ENCODE data around the gene FURIN. TPM values are rescaled to one million over a fixed set of nuclear protein-coding genes. Genes with fewer than 3 reads are reported as not detected.
"Not testable (repeated sequence)": the region's sequence is repeated elsewhere in the genome, so short reads cannot be mapped to it uniquely, and the experiment has no call there.

FURIN gene
- total and polyA plus RNA-seq, 4 donors: 57.1 to 159 (median 92.1) TPM

DNA sequence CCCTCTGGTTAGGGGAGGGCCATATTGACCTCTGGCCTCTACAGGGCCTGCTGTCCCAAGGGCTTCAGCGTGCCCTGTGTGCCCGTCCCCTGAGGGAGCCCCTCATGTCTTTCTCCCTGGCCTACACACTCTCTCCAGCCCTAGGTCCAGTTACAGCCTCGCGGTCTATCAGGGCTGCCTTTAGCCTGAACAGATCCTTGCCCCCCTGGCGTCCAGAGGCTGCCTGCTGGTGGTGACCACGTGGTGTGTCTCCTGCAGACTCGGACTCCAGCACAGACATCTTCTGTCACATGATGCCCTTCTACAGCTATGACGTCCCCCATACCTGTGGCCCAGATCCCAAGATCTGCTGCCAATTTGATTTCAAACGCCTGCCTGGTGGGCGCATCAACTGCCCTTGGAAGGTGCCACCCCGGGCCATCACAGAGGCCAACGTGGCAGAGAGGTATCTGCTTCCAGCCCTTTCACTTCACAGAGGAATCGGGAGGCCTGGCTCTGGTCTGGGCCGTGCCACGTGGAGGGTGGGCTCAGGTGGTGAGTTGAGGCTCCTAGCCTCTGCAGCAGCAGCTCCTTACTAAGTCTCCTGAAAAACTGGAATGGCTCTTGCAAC is 38.8 kb downstream of the FURIN start:
- Histone ChIP-seq H3K9me3 (ENCODE audit: control insufficient read depth in 4 of 4, insufficient read depth in 3 of 4, low read length in 3 of 4) (no peaks in the 10 kb centered on the region), H3K27me3 (ENCODE audit: control insufficient read depth in 3 of 3, insufficient read depth in 3 of 3, low read length in 2 of 3) (no peaks in the 10 kb centered on the region), H3K9ac (ENCODE audit: insufficient read depth in 1 of 2, low read length in 2 of 2) (no peak overlapping the region), H3K36me3 (ENCODE audit: control insufficient read depth in 4 of 4, insufficient read depth in 4 of 4, low read length in 4 of 4) (peaks cover 16 to 60% (median 30%) of the 10 kb centered on the region in 4 donors), H3K27ac (ENCODE audit: low read depth in 1 of 2, low read length in 1 of 2) (no peak overlapping the region), H3K4me1 (ENCODE audit: control insufficient read depth in 5 of 5, insufficient read depth in 5 of 5, low read length in 5 of 5) (peaks cover 0 to 8% (median 0%) of the 10 kb centered on the region in 5 donors), H3K4me3 (no peak overlapping the region)
- ATAC-seq (ENCODE audit: insufficient read depth, low FRiP score) (no peak), DNase-seq (no peak)
- 82 to 89% methylated on average over 15 of the region's 15 CpGs for WGBS, 2 donors
- TF ChIP-seq, protein P1, sequence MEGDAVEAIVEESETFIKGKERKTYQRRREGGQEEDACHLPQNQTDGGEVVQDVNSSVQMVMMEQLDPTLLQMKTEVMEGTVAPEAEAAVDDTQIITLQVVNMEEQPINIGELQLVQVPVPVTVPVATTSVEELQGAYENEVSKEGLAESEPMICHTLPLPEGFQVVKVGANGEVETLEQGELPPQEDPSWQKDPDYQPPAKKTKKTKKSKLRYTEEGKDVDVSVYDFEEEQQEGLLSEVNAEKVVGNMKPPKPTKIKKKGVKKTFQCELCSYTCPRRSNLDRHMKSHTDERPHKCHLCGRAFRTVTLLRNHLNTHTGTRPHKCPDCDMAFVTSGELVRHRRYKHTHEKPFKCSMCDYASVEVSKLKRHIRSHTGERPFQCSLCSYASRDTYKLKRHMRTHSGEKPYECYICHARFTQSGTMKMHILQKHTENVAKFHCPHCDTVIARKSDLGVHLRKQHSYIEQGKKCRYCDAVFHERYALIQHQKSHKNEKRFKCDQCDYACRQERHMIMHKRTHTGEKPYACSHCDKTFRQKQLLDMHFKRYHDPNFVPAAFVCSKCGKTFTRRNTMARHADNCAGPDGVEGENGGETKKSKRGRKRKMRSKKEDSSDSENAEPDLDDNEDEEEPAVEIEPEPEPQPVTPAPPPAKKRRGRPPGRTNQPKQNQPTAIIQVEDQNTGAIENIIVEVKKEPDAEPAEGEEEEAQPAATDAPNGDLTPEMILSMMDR (IDR thresholded peaks at IDR 0.05; ENCODE audit: control extremely low read depth, extremely low read depth): no peak

- H3K36me3 ChIP-seq (ENCODE audit: control insufficient read depth in 4 of 4, insufficient read depth in 4 of 4, low read length in 4 of 4): peaks cover 22 to 68% (median 34%) of the 10 kb centered on the region in 4 donors
- WGBS, 2 donors: 75 to 79% methylated on average over 9 of the region's 9 CpGs
Observed at GRCh38 chr15:90907838-90908507, 39.6 kb downstream of the FURIN start.

GRCh38 chr15:90909449-90909848 is 41.1 kb downstream of the FURIN start:
- not testable (repeated sequence) for H3K9me3 ChIP-seq (ENCODE audit: control insufficient read depth in 4 of 4, insufficient read depth in 3 of 4, low read length in 3 of 4); H3K9ac ChIP-seq (ENCODE audit: insufficient read depth in 1 of 2, low read length in 2 of 2); H3K4me1 ChIP-seq (ENCODE audit: control insufficient read depth in 5 of 5, insufficient read depth in 5 of 5, low read length in 5 of 5); H3K27ac ChIP-seq (ENCODE audit: low read depth in 1 of 2, low read length in 1 of 2); DNase-seq; H3K27me3 ChIP-seq (ENCODE audit: control insufficient read depth in 3 of 3, insufficient read depth in 3 of 3, low read length in 2 of 3); ATAC-seq (ENCODE audit: insufficient read depth, low FRiP score); H3K4me3 ChIP-seq
- H3K36me3 ChIP-seq (ENCODE audit: control insufficient read depth in 4 of 4, insufficient read depth in 4 of 4, low read length in 4 of 4): peaks cover 28 to 80% (median 35%) of the 10 kb centered on the region in 4 donors
- WGBS, 2 donors: 91 to 98% methylated on average over 9 to 11 of the region's 11 CpGs

More at GRCh38 chr15:90907838-90908507, 39.6 kb downstream of the FURIN start:
- no peak for ATAC-seq (ENCODE audit: insufficient read depth, low FRiP score)
- TF ChIP-seq, protein P1 (IDR thresholded peaks at IDR 0.05; ENCODE audit: control extremely low read depth, extremely low read depth): no peak
- DNase-seq: peak in 1 of 3 donors; percentile 37
- Histone ChIP-seq H3K9ac (ENCODE audit: insufficient read depth in 1 of 2, low read length in 2 of 2) (no peak overlapping the region), H3K27ac (ENCODE audit: low read depth in 1 of 2, low read length in 1 of 2) (no peak overlapping the region), H3K27me3 (ENCODE audit: control insufficient read depth in 3 of 3, insufficient read depth in 3 of 3, low read length in 2 of 3) (no peaks in the 10 kb centered on the region), H3K9me3 (ENCODE audit: control insufficient read depth in 4 of 4, insufficient read depth in 3 of 4, low read length in 3 of 4) (no peaks in the 10 kb centered on the region), H3K4me1 (ENCODE audit: control insufficient read depth in 5 of 5, insufficient read depth in 5 of 5, low read length in 5 of 5) (peaks cover 0 to 8% (median 0%) of the 10 kb centered on the region in 5 donors), H3K4me3 (no peak overlapping the region)

GRCh38 chr15:90909976-90910375 is 41.6 kb downstream of the FURIN start:
- WGBS, 2 donors: 94 to 97% methylated on average over 8 of the region's 8 CpGs
- TF ChIP-seq, protein P1 (IDR thresholded peaks at IDR 0.05; ENCODE audit: control extremely low read depth, extremely low read depth): no peak
- no peak overlapping the region for H3K9ac ChIP-seq (ENCODE audit: insufficient read depth in 1 of 2, low read length in 2 of 2)
- no peaks in the 10 kb centered on the region for H3K4me1 ChIP-seq (ENCODE audit: control insufficient read depth in 5 of 5, insufficient read depth in 5 of 5, low read length in 5 of 5)
- no peaks in the 10 kb centered on the region for H3K9me3 ChIP-seq (ENCODE audit: control insufficient read depth in 4 of 4, insufficient read depth in 3 of 4, low read length in 3 of 4)
- H3K27me3 ChIP-seq (ENCODE audit: control insufficient read depth in 3 of 3, insufficient read depth in 3 of 3, low read length in 2 of 3): no peaks in the 10 kb centered on the region
- no peak for DNase-seq
- H3K27ac ChIP-seq (ENCODE audit: low read depth in 1 of 2, low read length in 1 of 2): no peak overlapping the region
- no peak for ATAC-seq (ENCODE audit: insufficient read depth, low FRiP score)
- no peak overlapping the region for H3K4me3 ChIP-seq
- peaks cover 26 to 82% (median 36%) of the 10 kb centered on the region in 4 donors for H3K36me3 ChIP-seq (ENCODE audit: control insufficient read depth in 4 of 4, insufficient read depth in 4 of 4, low read length in 4 of 4)

Data from lung (tissue), 12 donors.